Activated naive CD8-positive, alpha-beta T cell treated with anti-CD3 and anti-CD28 coated beads, Interleukin-2, amount 10 ng/mL, durations not matched to agents 7 days and 5 days (primary cell): ENCODE results near the gene ENOX2. TPM values are rescaled to one million over a fixed set of nuclear protein-coding genes. Genes with fewer than 3 reads are reported as not detected.

Experiments
- ATAC-seq: fragments of 150-1000 bp; cut with Tn5 transposase; one replicate; pipeline ENCODE4 v1.10.0; 2021; ENCODE audit warnings: low read depth, moderate library complexity
- POLR2A ChIA-PET: fragments of 350-600 bp; sonication (Branson Sonifier 250); formaldehyde crosslinking; loops from one replicate; lab custom pipeline; 2021; ENCODE audit warnings: antibody characterized with exemption; lab: Charles Lee
- DNase-seq: peaks from one replicate; pipeline ENCODE4 v3.0.0; 2021
- H3K27ac Mint-ChIP-seq: one replicate; pipeline ENCODE4 v1.8.0; 2022; ENCODE audit warnings: mild to moderate bottlenecking, mixed read lengths
- H3K27me3 Mint-ChIP-seq: one replicate; pipeline ENCODE4 v1.8.0; 2022; ENCODE audit warnings: mild to moderate bottlenecking, moderate library complexity, mixed read lengths
- H3K36me3 Mint-ChIP-seq: one replicate; pipeline ENCODE4 v1.8.0; 2021; ENCODE audit warnings: mild to moderate bottlenecking, mixed read lengths
- H3K4me1 Mint-ChIP-seq: one replicate; pipeline ENCODE4 v1.8.0; 2021; ENCODE audit warnings: mixed read lengths
- H3K4me3 Mint-ChIP-seq: one replicate; pipeline ENCODE4 v1.8.0; 2022; ENCODE audit warnings: mild to moderate bottlenecking, moderate library complexity, mixed read lengths
- H3K9me3 Mint-ChIP-seq: one replicate; pipeline ENCODE4 v1.8.0; 2021; ENCODE audit warnings: mixed read lengths
- total RNA-seq, 2 experiments: library from RNA; stranded (reverse); gene quantifications; one replicate each; pipeline ENCODE4 v1.2.3, GENCODE V29; 2021

Gene ENOX2
- total RNA-seq, 2 experiments from 2014 or later, result 11.4 to 13.1 TPM

DNA sequence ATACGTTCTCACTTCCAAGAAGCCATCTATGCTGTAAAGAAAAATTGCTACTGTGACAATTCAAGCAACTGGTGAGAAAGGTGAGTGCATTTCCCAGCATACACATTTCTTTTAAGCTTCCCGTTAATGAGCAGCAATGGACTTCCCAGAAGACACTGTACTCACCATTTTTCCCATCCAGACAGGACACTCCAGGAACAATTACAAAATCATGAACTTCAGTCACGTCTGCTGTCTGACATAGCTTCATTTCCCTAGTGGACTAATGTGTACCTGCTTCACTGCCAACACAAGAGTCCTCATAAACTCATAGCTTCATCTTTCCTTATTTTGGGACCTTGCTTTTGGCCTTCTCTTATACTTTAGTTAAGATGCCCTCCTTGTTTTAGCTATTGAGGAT is 156.9 kb downstream of the ENOX2 start:
- DNase-seq (no peak), ATAC-seq (no peak)
- Mint-ChIP-seq H3K4me3 (no peak overlapping the region), H3K27ac (no peak overlapping the region), H3K4me1 (no peaks in the 10 kb centered on the region), H3K27me3 (no peaks in the 10 kb centered on the region), H3K9me3 (no peaks in the 10 kb centered on the region), H3K36me3 (no peaks in the 10 kb centered on the region)
- POLR2A ChIA-PET, result no interaction called here

GRCh38 chrX:130741584-130741983 is 161.4 kb downstream of the ENOX2 start:
- Mint-ChIP-seq H3K4me1 (no peaks in the 10 kb centered on the region), H3K4me3 (no peak overlapping the region), H3K36me3 (no peaks in the 10 kb centered on the region), H3K27ac (no peak overlapping the region), H3K9me3 (no peaks in the 10 kb centered on the region), H3K27me3 (no peaks in the 10 kb centered on the region)
- POLR2A ChIA-PET, result interaction anchor here (0.6 kb wide), 1 partner anchor 1645 kb away, joined by 3 read pairs; no protein-coding TSS in a partner anchor
- no peak for DNase-seq
- ATAC-seq, result no peak

- Mint-ChIP-seq H3K4me1 (no peaks in the 10 kb centered on the region), H3K36me3 (no peaks in the 10 kb centered on the region), H3K27me3 (no peaks in the 10 kb centered on the region), H3K27ac (no peak overlapping the region), H3K4me3 (no peak overlapping the region), H3K9me3 (no peaks in the 10 kb centered on the region)
- ATAC-seq (no peak), DNase-seq (no peak)
- POLR2A ChIA-PET, result no interaction called here
Measured at GRCh38 chrX:130741151-130741550, 161.9 kb downstream of the ENOX2 start.

- H3K27me3 Mint-ChIP-seq, result no peaks in the 10 kb centered on the region
- no peaks in the 10 kb centered on the region for H3K4me1 Mint-ChIP-seq
- DNase-seq (no peak), ATAC-seq (no peak)
- no peak overlapping the region for H3K4me3 Mint-ChIP-seq
- peaks cover 1% of the 10 kb centered on the region for H3K36me3 Mint-ChIP-seq
- no peaks in the 10 kb centered on the region for H3K9me3 Mint-ChIP-seq
- no peak overlapping the region for H3K27ac Mint-ChIP-seq
- POLR2A ChIA-PET, result no interaction called here
Measured at GRCh38 chrX:130738638-130739195, 164.3 kb downstream of the ENOX2 start.

- Mint-ChIP-seq H3K9me3 (peaks cover 3% of the 10 kb centered on the region), H3K4me1 (no peaks in the 10 kb centered on the region), H3K27ac (no peak overlapping the region), H3K4me3 (no peak overlapping the region), H3K36me3 (peaks cover 5% of the 10 kb centered on the region), H3K27me3 (no peaks in the 10 kb centered on the region)
- DNase-seq (no peak), ATAC-seq (no peak)
- POLR2A ChIA-PET, result no interaction called here
Measured at GRCh38 chrX:130734713-130735112, 168.3 kb downstream of the ENOX2 start.

GRCh38 chrX:130728208-130728607 is 174.8 kb downstream of the ENOX2 start:
- Mint-ChIP-seq H3K4me3 (no peak overlapping the region), H3K4me1 (no peaks in the 10 kb centered on the region), H3K27ac (no peak overlapping the region), H3K36me3 (peaks cover 10% of the 10 kb centered on the region), H3K9me3 (peaks cover 12% of the 10 kb centered on the region), H3K27me3 (no peaks in the 10 kb centered on the region)
- DNase-seq, result no peak
- POLR2A ChIA-PET, result no interaction called here
- ATAC-seq, result no peak

DNA sequence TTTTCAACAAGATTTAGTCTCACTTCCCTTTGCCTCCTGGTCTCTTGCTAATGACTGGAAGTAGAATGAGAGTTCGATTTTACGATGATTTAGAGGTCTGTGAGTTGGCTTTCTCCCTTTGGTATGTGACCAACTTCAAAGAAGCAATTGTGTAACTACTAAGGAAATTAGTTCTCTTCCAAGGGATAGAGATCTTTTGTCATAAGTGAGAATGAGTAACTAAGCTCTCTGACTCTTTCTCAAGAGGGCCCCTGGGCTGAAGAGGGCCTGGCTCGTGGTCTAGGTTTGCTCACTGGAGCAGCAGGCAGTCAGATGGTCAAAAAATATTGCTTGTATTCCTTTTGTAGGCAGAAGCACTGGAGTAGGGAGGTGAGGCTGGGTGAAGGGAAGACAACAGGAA is 176.3 kb downstream of the ENOX2 start:
- H3K9me3 Mint-ChIP-seq, result peaks cover 10% of the 10 kb centered on the region
- DNase-seq, result no peak
- H3K27me3 Mint-ChIP-seq, result no peaks in the 10 kb centered on the region
- H3K36me3 Mint-ChIP-seq, result peaks cover 10% of the 10 kb centered on the region
- H3K4me3 Mint-ChIP-seq, result no peak overlapping the region
- ATAC-seq, result no peak
- no peaks in the 10 kb centered on the region for H3K4me1 Mint-ChIP-seq
- POLR2A ChIA-PET, result no interaction called here
- no peak overlapping the region for H3K27ac Mint-ChIP-seq

- ATAC-seq (no peak), DNase-seq (no peak)
- POLR2A ChIA-PET, result no interaction called here
- Mint-ChIP-seq H3K4me1 (no peaks in the 10 kb centered on the region), H3K27me3 (no peaks in the 10 kb centered on the region), H3K9me3 (peaks cover 8% of the 10 kb centered on the region), H3K27ac (no peak overlapping the region), H3K36me3 (peaks cover 10% of the 10 kb centered on the region), H3K4me3 (no peak overlapping the region)
Measured at GRCh38 chrX:130725519-130725918, 177.5 kb downstream of the ENOX2 start.

DNA sequence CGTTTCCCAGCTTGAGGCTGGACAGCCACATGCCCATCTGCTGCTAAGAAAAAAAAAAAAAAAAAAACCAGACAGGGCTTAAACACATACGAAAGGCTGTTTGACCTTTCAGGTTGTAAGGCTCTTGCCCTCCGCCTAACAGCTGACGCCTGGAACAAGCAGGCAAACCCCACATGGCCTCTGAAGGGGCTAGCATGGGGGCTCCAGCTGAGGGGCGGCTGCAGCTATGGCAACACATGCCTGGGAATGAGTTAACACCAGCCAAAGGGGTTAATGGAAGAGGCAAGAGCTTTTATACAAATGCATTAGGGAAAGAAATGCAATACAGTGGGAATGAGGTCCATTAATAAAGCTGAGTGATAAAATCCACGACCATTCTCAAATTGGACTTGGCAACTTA is 183.6 kb downstream of the ENOX2 start:
- H3K4me3 Mint-ChIP-seq, result no peak overlapping the region
- DNase-seq (no peak), ATAC-seq (no peak)
- POLR2A ChIA-PET, result no interaction called here
- no peaks in the 10 kb centered on the region for H3K4me1 Mint-ChIP-seq
- no peaks in the 10 kb centered on the region for H3K9me3 Mint-ChIP-seq
- no peak overlapping the region for H3K27ac Mint-ChIP-seq
- no peaks in the 10 kb centered on the region for H3K36me3 Mint-ChIP-seq
- no peaks in the 10 kb centered on the region for H3K27me3 Mint-ChIP-seq

- H3K36me3 Mint-ChIP-seq, result no peaks in the 10 kb centered on the region
- no peak overlapping the region for H3K27ac Mint-ChIP-seq
- POLR2A ChIA-PET, result no interaction called here
Measured at GRCh38 chrX:130718137-130718536, 184.9 kb downstream of the ENOX2 start.

GRCh38 chrX:130716781-130717413 is 186.1 kb downstream of the ENOX2 start:
- H3K36me3 Mint-ChIP-seq, result no peaks in the 10 kb centered on the region
- H3K4me3 Mint-ChIP-seq, result no peak overlapping the region
- H3K27me3 Mint-ChIP-seq, result no peaks in the 10 kb centered on the region
- POLR2A ChIA-PET, result no interaction called here
- DNase-seq (no peak), ATAC-seq (no peak)
- no peak overlapping the region for H3K27ac Mint-ChIP-seq
- no peaks in the 10 kb centered on the region for H3K4me1 Mint-ChIP-seq
- no peaks in the 10 kb centered on the region for H3K9me3 Mint-ChIP-seq

More at GRCh38 chrX:130718137-130718536, 184.9 kb downstream of the ENOX2 start:
- Mint-ChIP-seq H3K9me3 (no peaks in the 10 kb centered on the region), H3K4me1 (no peaks in the 10 kb centered on the region), H3K27me3 (no peaks in the 10 kb centered on the region), H3K4me3 (no peak overlapping the region)
- DNase-seq (no peak), ATAC-seq (no peak)

- Mint-ChIP-seq H3K36me3 (no peaks in the 10 kb centered on the region), H3K27ac (no peak overlapping the region), H3K27me3 (no peaks in the 10 kb centered on the region), H3K4me1 (no peaks in the 10 kb centered on the region), H3K4me3 (no peak overlapping the region), H3K9me3 (no peaks in the 10 kb centered on the region)
- POLR2A ChIA-PET, result no interaction called here
- ATAC-seq (no peak), DNase-seq (no peak)
Measured at GRCh38 chrX:130716346-130716745, 186.7 kb downstream of the ENOX2 start.

DNA sequence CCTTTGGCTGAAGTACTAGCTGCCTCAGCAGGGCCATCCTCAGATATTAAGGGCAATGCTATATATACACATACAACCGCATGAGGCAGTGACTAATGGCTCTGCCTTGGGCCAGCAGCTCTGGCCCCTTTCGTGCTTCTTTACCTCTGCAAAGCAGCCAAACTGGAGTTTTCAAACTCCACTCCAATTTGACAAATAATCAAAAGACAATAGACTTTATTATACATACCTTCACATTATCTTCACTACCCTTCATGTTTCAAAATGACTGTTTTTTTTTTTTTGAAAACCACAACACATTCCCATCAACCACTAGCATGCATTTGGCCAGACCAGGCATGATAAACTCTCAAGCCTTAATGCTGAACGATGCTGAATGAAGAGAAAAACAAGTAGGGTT is 187.7 kb downstream of the ENOX2 start:
- Mint-ChIP-seq H3K4me1 (no peaks in the 10 kb centered on the region), H3K36me3 (no peaks in the 10 kb centered on the region), H3K27me3 (no peaks in the 10 kb centered on the region), H3K9me3 (no peaks in the 10 kb centered on the region), H3K27ac (no peak overlapping the region), H3K4me3 (no peak overlapping the region)
- DNase-seq (no peak), ATAC-seq (no peak)
- POLR2A ChIA-PET, result no interaction called here

GRCh38 chrX:130714665-130715064 is 188.3 kb downstream of the ENOX2 start:
- Mint-ChIP-seq H3K36me3 (no peaks in the 10 kb centered on the region), H3K4me3 (no peak overlapping the region), H3K9me3 (no peaks in the 10 kb centered on the region), H3K4me1 (no peaks in the 10 kb centered on the region), H3K27me3 (no peaks in the 10 kb centered on the region), H3K27ac (no peak overlapping the region)
- POLR2A ChIA-PET, result no interaction called here
- ATAC-seq (no peak), DNase-seq (no peak)
